HG02840 (cell line): ENCODE measurements around the gene GRM7.
"Not testable (repeated sequence)": the region's sequence is repeated elsewhere in the genome, so short reads cannot be mapped to it uniquely, and the experiment has no call there.

ENCODE experiments used
- ATAC-seq: cut with Tn5 transposase; IDR thresholded peaks from one replicate; pipeline ENCODE4 v1.9.1; 2021; ENCODE audit warnings: mild to moderate bottlenecking, moderate library complexity, moderate number of reproducible peaks; ENCODE audit not compliant: unreplicated experiment, low FRiP score

GRM7 gene

GRCh38 chr3:6860954-6861624 lies at the start of gene GRM7:
TSS of gene GRM7 (plus strand) at chr3:6861115.
- no peak for ATAC-seq

- no peak for ATAC-seq
These were observed 39.5 kb upstream of the GRM7 start for GRCh38 chr3:6821411-6821810.

- no peak for ATAC-seq
These were observed 35.4 kb upstream of the GRM7 start for GRCh38 chr3:6825524-6825923.

- no peak for ATAC-seq
These were observed 33.5 kb upstream of the GRM7 start for GRCh38 chr3:6827453-6827852.

GRCh38 chr3:6844723-6845122 lies 16.2 kb upstream of the GRM7 start:
- no peak for ATAC-seq

- ATAC-seq, result no peak
These were observed 6.7 kb upstream of the GRM7 start for GRCh38 chr3:6854184-6854583.

- no peak for ATAC-seq
These were observed 3.4 kb upstream of the GRM7 start for GRCh38 chr3:6857510-6857909.

- no peak for ATAC-seq
These were observed 564 bp upstream of the GRM7 start for GRCh38 chr3:6860149-6860953.

- ATAC-seq, result no peak
These were observed 698 bp downstream of the GRM7 start for GRCh38 chr3:6861625-6862000.

- ATAC-seq, result no peak
These were observed 1.3 kb downstream of the GRM7 start for GRCh38 chr3:6862041-6862879.

GRCh38 chr3:6862880-6863195 lies 1.9 kb downstream of the GRM7 start:
- ATAC-seq, result no peak

GRCh38 chr3:6867269-6867668 lies 6.4 kb downstream of the GRM7 start:
- no peak for ATAC-seq

- no peak for ATAC-seq
These were observed 17.8 kb downstream of the GRM7 start for GRCh38 chr3:6878731-6879130.

GRCh38 chr3:6912240-6912639 lies 51.3 kb downstream of the GRM7 start:
- ATAC-seq, result no peak

- no peak for ATAC-seq
These were observed 55.0 kb downstream of the GRM7 start for GRCh38 chr3:6915898-6916297.

- no peak for ATAC-seq
These were observed 60.2 kb downstream of the GRM7 start for GRCh38 chr3:6921066-6921465.

- ATAC-seq, result no peak
These were observed 61.0 kb downstream of the GRM7 start for GRCh38 chr3:6921876-6922275.

GRCh38 chr3:6928064-6928463 lies 67.1 kb downstream of the GRM7 start:
- no peak for ATAC-seq

- no peak for ATAC-seq
These were observed 69.0 kb downstream of the GRM7 start for GRCh38 chr3:6929918-6930317.

GRCh38 chr3:6935418-6935817 lies 74.5 kb downstream of the GRM7 start:
- ATAC-seq, result not testable (repeated sequence)

GRCh38 chr3:6935970-6936369 lies 75.1 kb downstream of the GRM7 start:
- ATAC-seq, result no peak
